ENCODE results near the gene THUMPD3. TPM values are rescaled to one million over a fixed set of nuclear protein-coding genes. Genes with fewer than 3 reads are reported as not detected.

The THUMPD3 gene
- polyA plus RNA-seq, 1 donor, result 32.2 TPM

- no peak for DNase-seq (ENCODE audit: low read depth)
Observed at GRCh38 chr3:9361691-9362388, 1.0 kb upstream of the THUMPD3 start.

GRCh38 chr3:9369508-9369907, 6.7 kb downstream of the THUMPD3 start:
- DNase-seq (ENCODE audit: low read depth), result no peak

GRCh38 chr3:9373465-9373864, 10.6 kb downstream of the THUMPD3 start:
- DNase-seq (ENCODE audit: low read depth), result no peak

GRCh38 chr3:9377981-9378380, 15.1 kb downstream of the THUMPD3 start:
- DNase-seq (ENCODE audit: low read depth), result no peak

- no peak for DNase-seq (ENCODE audit: low read depth)
Observed at GRCh38 chr3:9379327-9379726, 16.5 kb downstream of the THUMPD3 start.

GRCh38 chr3:9380014-9380413, 17.2 kb downstream of the THUMPD3 start:
- no peak for DNase-seq (ENCODE audit: low read depth)

GRCh38 chr3:9384141-9384828, 21.4 kb downstream of the THUMPD3 start:
- DNase-seq (ENCODE audit: low read depth), result no peak

GRCh38 chr3:9385187-9386077, 22.6 kb downstream of the THUMPD3 start:
- no peak for DNase-seq (ENCODE audit: low read depth)

GRCh38 chr3:9386078-9386459, 23.2 kb downstream of the THUMPD3 start:
- DNase-seq (ENCODE audit: low read depth), result no peak

GRCh38 chr3:9386501-9387321, 23.9 kb downstream of the THUMPD3 start:
- no peak for DNase-seq (ENCODE audit: low read depth)

GRCh38 chr3:9387322-9387655, 24.4 kb downstream of the THUMPD3 start:
- no peak for DNase-seq (ENCODE audit: low read depth)

GRCh38 chr3:9388142-9388541, 25.3 kb downstream of the THUMPD3 start:
- no peak for DNase-seq (ENCODE audit: low read depth)

- no peak for DNase-seq (ENCODE audit: low read depth)
Observed at GRCh38 chr3:9388562-9389272, 25.9 kb downstream of the THUMPD3 start.

GRCh38 chr3:9390265-9390888, 27.5 kb downstream of the THUMPD3 start:
- DNase-seq (ENCODE audit: low read depth), result no peak

- DNase-seq (ENCODE audit: low read depth), result no peak
Observed at GRCh38 chr3:9392041-9392440, 29.2 kb downstream of the THUMPD3 start.

- DNase-seq (ENCODE audit: low read depth), result no peak
Observed at GRCh38 chr3:9395570-9396300, 32.9 kb downstream of the THUMPD3 start.

- DNase-seq (ENCODE audit: low read depth), result peak; percentile 81
Observed at GRCh38 chr3:9396301-9396631, 33.4 kb downstream of the THUMPD3 start.

- DNase-seq (ENCODE audit: low read depth), result peak; percentile 99
Observed at GRCh38 chr3:9396632-9397331, 33.9 kb downstream of the THUMPD3 start.

GRCh38 chr3:9397332-9397905, 34.6 kb downstream of the THUMPD3 start, which contains the start of gene SETD5:
Gene SETD5 (plus strand): TSS chr3:9397615. CDS start chr3:9428939, 31,324 bp downstream.
- peak; percentile 74 for DNase-seq (ENCODE audit: low read depth)
